PC-3 (cell line): ENCODE results near the gene TRH. TPM values are rescaled to one million over a fixed set of nuclear protein-coding genes. Genes with fewer than 3 reads are reported as not detected.

ENCODE experiments used
- ATAC-seq: fragments of 200-7000 bp; cut with Tn5 transposase; 2 replicates; pipeline ENCODE4 v1.9.1; 2020; ENCODE audit warnings: mild to moderate bottlenecking, moderate library complexity
- BruUV-seq: library from RNA; stranded (reverse); fragments of 400-500 nt; replicated peaks from 2 replicates; lab custom pipeline; 2021; lab: Mats Ljungman, UMichigan
- CTCF ChIA-PET: fragments of 300-600 bp; sonication (Branson Sonifier 250); formaldehyde crosslinking; loops from one replicate; lab custom pipeline; 2022; ENCODE audit warnings: antibody characterized with exemption; lab: Charles Lee
- POLR2A ChIA-PET: fragments of 300-600 bp; sonication (Branson Sonifier 250); formaldehyde crosslinking; loops from one replicate; lab custom pipeline; 2022; ENCODE audit warnings: antibody characterized with exemption; ENCODE audit not compliant: unreplicated experiment; lab: Charles Lee
- DNase-seq: peaks from one replicate; pipeline ENCODE4 v3.0.0-alpha.2; 2015
- H2AFZ ChIP-seq: fragments of 300-600 bp; sonication (generic); 2 replicates; pipeline ENCODE4 v1.6.0; 2016; ENCODE audit warnings: antibody characterized with exemption, low read length
- H3F3A ChIP-seq: fragments of 300-600 bp; sonication (generic); one replicate; pipeline ENCODE4 v1.6.0; 2017; ENCODE audit warnings: antibody characterized with exemption, low read length, control low read depth, mild to moderate bottlenecking; ENCODE audit not compliant: unreplicated experiment
- H3K27ac ChIP-seq: fragments of 300-600 bp; sonication (generic); 2 replicates; pipeline ENCODE4 v1.5.1; 2016; ENCODE audit warnings: mild to moderate bottlenecking, low read length
- H3K27me3 ChIP-seq: fragments of 300-600 bp; sonication (generic); 2 replicates; pipeline ENCODE4 v1.6.1; 2016; ENCODE audit warnings: low read length, mixed read lengths
- H3K36me3 ChIP-seq: fragments of 300-600 bp; sonication (generic); 2 replicates; pipeline ENCODE4 v1.6.1; 2016; ENCODE audit warnings: low read depth, mixed run types, low read length, mixed read lengths
- H3K4me1 ChIP-seq: fragments of 300-600 bp; sonication (generic); 2 replicates; pipeline ENCODE4 v1.5.1; 2016; ENCODE audit warnings: low read length; ENCODE audit not compliant: insufficient read depth
- H3K4me2 ChIP-seq: fragments of 300-600 bp; sonication (generic); 2 replicates; pipeline ENCODE4 v1.6.0; 2016; ENCODE audit warnings: low read length
- H3K4me3 ChIP-seq: fragments of 300-600 bp; sonication (generic); 2 replicates; pipeline ENCODE4 v1.5.1; 2016; ENCODE audit warnings: mild to moderate bottlenecking, low read length, mixed read lengths
- H3K79me2 ChIP-seq: fragments of 300-600 bp; sonication (generic); 2 replicates; pipeline ENCODE4 v1.6.1; 2017; ENCODE audit warnings: low read length, mixed read lengths
- H3K9ac ChIP-seq: fragments of 300-600 bp; sonication (generic); 2 replicates; pipeline ENCODE4 v1.6.0; 2016; ENCODE audit warnings: mild to moderate bottlenecking, low read length
- H3K9me2 ChIP-seq: fragments of 300-600 bp; sonication (generic); replicated peaks from 2 replicates; pipeline ENCODE4 v1.6.1; 2016; ENCODE audit warnings: mixed run types, low read length, mixed read lengths
- H3K9me3 ChIP-seq: fragments of 300-600 bp; sonication (generic); 2 replicates; pipeline ENCODE4 v1.6.1; 2016; ENCODE audit warnings: low read length, mixed read lengths
- H4K20me1 ChIP-seq: fragments of 300-600 bp; sonication (generic); 2 replicates; pipeline ENCODE4 v1.6.1; 2016; ENCODE audit warnings: low read length, mixed read lengths
- EZH2 ChIP-seq: fragments of 300-600 bp; sonication (generic); IDR thresholded peaks from one replicate; pipeline ENCODE4 v1.6.1; 2017; ENCODE audit warnings: antibody characterized with exemption, mild to moderate bottlenecking, low read length; ENCODE audit not compliant: unreplicated experiment
- EZH2phosphoT487 ChIP-seq: fragments of 300-600 bp; sonication (generic); IDR thresholded peaks from 2 replicates; pipeline ENCODE4 v1.6.1; 2018; ENCODE audit warnings: mild to moderate bottlenecking, antibody characterized with exemption, low read length, borderline replicate concordance
- intact Hi-C: fragments of 100-400 bp; cut with micrococcal nuclease; formaldehyde crosslinking; loops from 2 replicates; pipeline ENCODE4 v1.9.0; 2023
- total RNA-seq: library from RNA; depleted of rRNA; stranded (reverse); fragments of >200 nt; gene quantifications from 2 replicates; pipeline ENCODE4 v1.2.3, GENCODE V29; 2014
- TF ChIP-seq, protein P1 (sequence below): fragments of 300-600 bp; sonication (generic); conservative IDR thresholded peaks from 2 replicates; pipeline ENCODE4 v1.5.1; 2017; ENCODE audit warnings: antibody characterized with exemption, low read depth, mild to moderate bottlenecking, low read length

The TRH gene
- total RNA-seq, 1 experiment from 2014 or later = not detected

DNA sequence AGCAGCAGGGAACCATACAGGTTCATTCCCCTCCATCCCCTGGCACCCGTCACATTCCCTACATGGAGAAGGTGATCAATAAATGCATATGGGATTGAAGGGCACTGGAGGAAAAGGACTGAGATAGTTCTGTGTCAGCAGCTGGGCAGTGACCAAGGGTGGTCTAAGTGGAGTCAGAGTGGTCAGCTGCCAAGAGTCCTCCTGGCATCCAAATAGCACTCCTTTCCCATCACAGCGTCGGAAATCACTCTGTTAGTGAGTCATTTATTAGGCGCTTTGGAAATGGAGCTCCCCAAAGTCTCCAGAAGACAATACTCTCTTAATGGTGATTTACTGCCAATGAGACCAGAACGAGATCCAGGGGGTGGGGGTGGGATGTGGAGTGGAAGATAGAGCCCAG is 6.8 kb upstream of the TRH start:
- H3K4me2 ChIP-seq = no peak overlapping the region
- no peak overlapping the region for H3K4me3 ChIP-seq
- H4K20me1 ChIP-seq = no peaks in the 10 kb centered on the region
- DNase-seq (no peak), ATAC-seq (no peak)
- no peak overlapping the region for H3K27ac ChIP-seq
- POLR2A ChIA-PET = no interaction called here
- no peaks in the 10 kb centered on the region for H3K36me3 ChIP-seq
- CTCF ChIA-PET = no interaction called here
- no peaks in the 10 kb centered on the region for H3F3A ChIP-seq
- no peak overlapping the region for H2AFZ ChIP-seq
- H3K9me3 ChIP-seq = no peaks in the 10 kb centered on the region
- 0 out of 2 replicates have a peak, but pooled peaks cover 7% of the 10 kb centered on the region for H3K27me3 ChIP-seq
- H3K9ac ChIP-seq = no peak overlapping the region
- H3K79me2 ChIP-seq = no peaks in the 10 kb centered on the region
- no TSS peak for BruUV-seq
- no peaks in the 10 kb centered on the region for H3K4me1 ChIP-seq
- no peaks in the 10 kb centered on the region for H3K9me2 ChIP-seq
- no peak for TF ChIP-seq EZH2
- no peak for TF ChIP-seq EZH2phosphoT487
- TF ChIP-seq, protein P1, sequence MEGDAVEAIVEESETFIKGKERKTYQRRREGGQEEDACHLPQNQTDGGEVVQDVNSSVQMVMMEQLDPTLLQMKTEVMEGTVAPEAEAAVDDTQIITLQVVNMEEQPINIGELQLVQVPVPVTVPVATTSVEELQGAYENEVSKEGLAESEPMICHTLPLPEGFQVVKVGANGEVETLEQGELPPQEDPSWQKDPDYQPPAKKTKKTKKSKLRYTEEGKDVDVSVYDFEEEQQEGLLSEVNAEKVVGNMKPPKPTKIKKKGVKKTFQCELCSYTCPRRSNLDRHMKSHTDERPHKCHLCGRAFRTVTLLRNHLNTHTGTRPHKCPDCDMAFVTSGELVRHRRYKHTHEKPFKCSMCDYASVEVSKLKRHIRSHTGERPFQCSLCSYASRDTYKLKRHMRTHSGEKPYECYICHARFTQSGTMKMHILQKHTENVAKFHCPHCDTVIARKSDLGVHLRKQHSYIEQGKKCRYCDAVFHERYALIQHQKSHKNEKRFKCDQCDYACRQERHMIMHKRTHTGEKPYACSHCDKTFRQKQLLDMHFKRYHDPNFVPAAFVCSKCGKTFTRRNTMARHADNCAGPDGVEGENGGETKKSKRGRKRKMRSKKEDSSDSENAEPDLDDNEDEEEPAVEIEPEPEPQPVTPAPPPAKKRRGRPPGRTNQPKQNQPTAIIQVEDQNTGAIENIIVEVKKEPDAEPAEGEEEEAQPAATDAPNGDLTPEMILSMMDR = no peak
- intact Hi-C loops = no loop called here

DNA sequence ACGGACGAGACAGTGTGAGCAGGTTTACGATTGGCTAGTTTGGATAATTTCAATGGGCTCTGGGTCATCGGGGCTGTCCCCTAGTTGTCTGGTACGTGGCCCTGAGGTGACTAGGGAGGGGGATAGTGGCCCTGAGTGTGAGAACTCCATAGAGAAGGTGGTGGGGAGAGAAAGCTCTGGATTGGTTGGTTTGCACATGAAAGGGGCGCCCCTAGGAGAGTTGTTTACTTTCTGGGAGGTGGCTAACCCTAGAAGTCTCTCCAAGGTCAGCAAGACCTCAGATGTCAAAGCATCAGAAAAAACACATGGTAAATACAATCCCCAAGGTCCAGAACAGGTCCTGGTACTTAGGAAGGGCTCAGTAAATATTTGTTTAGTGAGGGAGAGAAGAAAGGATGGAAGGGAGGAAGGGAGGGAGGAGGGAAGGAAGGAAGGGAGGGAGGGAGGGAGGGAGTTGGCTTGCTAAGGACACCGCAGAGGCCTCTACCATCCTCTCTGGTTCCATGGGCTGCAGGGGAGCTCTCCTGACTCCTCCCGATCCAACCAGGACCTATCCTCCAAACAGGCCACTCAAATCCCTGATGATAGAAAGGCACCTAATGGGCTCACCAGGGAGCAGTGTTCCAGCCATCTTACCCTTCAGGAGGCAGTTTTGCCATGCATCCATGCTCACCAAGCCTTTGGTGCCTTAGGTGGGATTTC is 3.0 kb upstream of the TRH start:
- Histone ChIP-seq H2AFZ (no peak overlapping the region), H3K9ac (no peak overlapping the region), H4K20me1 (no peaks in the 10 kb centered on the region), H3K4me2 (no peak overlapping the region), H3K36me3 (no peaks in the 10 kb centered on the region), H3K27ac (no peak overlapping the region), H3K4me1 (no peaks in the 10 kb centered on the region), H3K9me3 (no peaks in the 10 kb centered on the region), H3F3A (no peaks in the 10 kb centered on the region), H3K4me3 (no peak overlapping the region), H3K27me3 (0 out of 2 replicates have a peak, but pooled peaks cover 7% of the 10 kb centered on the region), H3K79me2 (no peaks in the 10 kb centered on the region), H3K9me2 (no peaks in the 10 kb centered on the region)
- intact Hi-C loops = no loop called here
- no peak for DNase-seq
- ChIA-PET CTCF (no interaction called here), POLR2A (no interaction called here)
- BruUV-seq = no TSS peak
- no peak for TF ChIP-seq EZH2
- TF ChIP-seq, protein P1 = no peak
- no peak for TF ChIP-seq EZH2phosphoT487
- no peak for ATAC-seq

DNA sequence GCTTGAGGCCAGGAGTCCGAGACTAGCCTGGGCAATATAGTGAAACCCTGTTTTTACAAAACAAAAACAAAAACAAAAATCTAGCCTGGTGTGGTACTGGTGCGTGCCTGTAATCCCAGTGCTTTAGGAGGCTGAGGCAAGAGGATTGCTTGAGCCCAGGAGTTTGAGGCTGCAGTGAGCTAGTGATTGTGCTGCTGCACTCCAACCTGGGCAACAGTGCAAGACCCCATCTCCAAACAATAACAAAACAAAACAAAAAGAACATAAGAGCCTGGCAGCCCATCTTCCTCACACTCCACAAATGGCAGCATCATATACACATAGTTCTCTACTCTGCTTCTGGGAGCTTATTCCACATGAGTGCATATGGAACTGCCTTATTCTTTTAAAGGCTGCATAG is 2.2 kb upstream of the TRH start:
- no peak for TF ChIP-seq EZH2phosphoT487
- no peaks in the 10 kb centered on the region for H4K20me1 ChIP-seq
- ATAC-seq (no peak), DNase-seq (no peak)
- no peak overlapping the region for H3K27ac ChIP-seq
- H2AFZ ChIP-seq = no peak overlapping the region
- H3K9me3 ChIP-seq = no peaks in the 10 kb centered on the region
- no peaks in the 10 kb centered on the region for H3F3A ChIP-seq
- H3K79me2 ChIP-seq = no peaks in the 10 kb centered on the region
- intact Hi-C loops = no loop called here
- H3K36me3 ChIP-seq = no peaks in the 10 kb centered on the region
- ChIA-PET CTCF (no interaction called here), POLR2A (no interaction called here)
- 0 out of 2 replicates have a peak, but pooled peaks cover 5% of the 10 kb centered on the region for H3K27me3 ChIP-seq
- H3K9ac ChIP-seq = no peak overlapping the region
- BruUV-seq = no TSS peak
- H3K9me2 ChIP-seq = no peaks in the 10 kb centered on the region
- H3K4me2 ChIP-seq = no peak overlapping the region
- H3K4me1 ChIP-seq = no peaks in the 10 kb centered on the region
- no peak overlapping the region for H3K4me3 ChIP-seq
